Measurements from ENCODE around the gene FAM24B.
"Not testable (repeated sequence)": the region's sequence is repeated elsewhere in the genome, so short reads cannot be mapped to it uniquely, and the experiment has no call there.

FAM24B gene

GRCh38 chr10:122882766-122883165 lies 3.4 kb upstream of the FAM24B start:
- no peak overlapping the region for H3K4me3 ChIP-seq (ENCODE audit: low read depth, low read length)
- no peak for DNase-seq (ENCODE audit: low read depth)
- no peak for TF ChIP-seq CTCF (IDR thresholded peaks at IDR 0.05; ENCODE audit: low read depth, low read length, missing control alignments)

GRCh38 chr10:122878799-122879338 lies 512 bp downstream of the FAM24B start:
- TF ChIP-seq CTCF (IDR thresholded peaks at IDR 0.05; ENCODE audit: low read depth, low read length, missing control alignments), result no peak
- H3K4me3 ChIP-seq (ENCODE audit: low read depth, low read length), result peak overlapping the region; percentile 91
- no peak for DNase-seq (ENCODE audit: low read depth)

- no peak for TF ChIP-seq CTCF (IDR thresholded peaks at IDR 0.05; ENCODE audit: low read depth, low read length, missing control alignments)
- no peak for DNase-seq (ENCODE audit: low read depth)
- H3K4me3 ChIP-seq (ENCODE audit: low read depth, low read length), result no peak overlapping the region
These were observed 2.1 kb downstream of the FAM24B start for GRCh38 chr10:122877264-122877663.

- H3K4me3 ChIP-seq (ENCODE audit: low read depth, low read length), result no peak overlapping the region
- no peak for DNase-seq (ENCODE audit: low read depth)
- TF ChIP-seq CTCF (IDR thresholded peaks at IDR 0.05; ENCODE audit: low read depth, low read length, missing control alignments), result no peak
These were observed 2.9 kb downstream of the FAM24B start for GRCh38 chr10:122876467-122876855.

- H3K4me3 ChIP-seq (ENCODE audit: low read depth, low read length), result no peak overlapping the region
- no peak for TF ChIP-seq CTCF (IDR thresholded peaks at IDR 0.05; ENCODE audit: low read depth, low read length, missing control alignments)
- no peak for DNase-seq (ENCODE audit: low read depth)
These were observed 3.4 kb downstream of the FAM24B start for GRCh38 chr10:122875843-122876466.

- not testable (repeated sequence) for H3K4me3 ChIP-seq (ENCODE audit: low read depth, low read length); DNase-seq (ENCODE audit: low read depth)
These were observed 7.4 kb downstream of the FAM24B start for GRCh38 chr10:122871947-122872346.

GRCh38 chr10:122868768-122869167 lies 10.6 kb downstream of the FAM24B start:
- not testable (repeated sequence) for H3K4me3 ChIP-seq (ENCODE audit: low read depth, low read length); DNase-seq (ENCODE audit: low read depth)

- not testable (repeated sequence) for H3K4me3 ChIP-seq (ENCODE audit: low read depth, low read length)
These were observed 12.5 kb downstream of the FAM24B start for GRCh38 chr10:122866757-122867482.

More at GRCh38 chr10:122866757-122867482, 12.5 kb downstream of the FAM24B start:
- not testable (repeated sequence) for DNase-seq (ENCODE audit: low read depth)

Data from GM12864 (cell line).